Stimulated activated CD4-positive, alpha-beta T cell treated with anti-CD3 and anti-CD28 coated beads, Interleukin-1b, Interleukin-23, amount 100 ng/mL, for 1 hour (primary cell): Measurements from ENCODE around the gene CCNK.

Experiments used
- DNase-seq, 2 donors: peaks; one replicate each; pipeline ENCODE4 v3.0.0-alpha.2; 2020; ENCODE audit warnings: low read depth in 2 of 2

Gene CCNK

DNA sequence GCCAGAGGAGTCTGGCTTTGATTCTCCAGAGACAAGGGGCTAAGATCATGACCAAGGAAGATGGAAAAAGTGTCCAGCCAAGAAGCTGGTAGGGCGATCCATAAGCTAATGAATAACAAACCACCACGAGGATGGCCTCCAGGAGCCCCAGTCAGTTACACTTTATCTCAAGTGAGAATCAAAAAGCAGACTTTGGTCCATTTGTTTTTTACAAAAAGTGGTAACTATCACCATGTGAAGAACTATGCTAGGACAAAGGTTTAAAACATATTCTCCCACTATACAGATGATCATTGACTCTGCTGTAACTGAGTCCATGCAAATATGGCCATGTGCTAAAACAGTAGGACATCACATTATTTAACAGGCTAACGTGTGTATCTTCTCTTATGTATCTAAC lies 14.5 kb upstream of the CCNK start:
- DNase-seq: no peak

GRCh38 chr14:99467336-99468078 lies 13.7 kb upstream of the CCNK start:
- DNase-seq: no peak

DNA sequence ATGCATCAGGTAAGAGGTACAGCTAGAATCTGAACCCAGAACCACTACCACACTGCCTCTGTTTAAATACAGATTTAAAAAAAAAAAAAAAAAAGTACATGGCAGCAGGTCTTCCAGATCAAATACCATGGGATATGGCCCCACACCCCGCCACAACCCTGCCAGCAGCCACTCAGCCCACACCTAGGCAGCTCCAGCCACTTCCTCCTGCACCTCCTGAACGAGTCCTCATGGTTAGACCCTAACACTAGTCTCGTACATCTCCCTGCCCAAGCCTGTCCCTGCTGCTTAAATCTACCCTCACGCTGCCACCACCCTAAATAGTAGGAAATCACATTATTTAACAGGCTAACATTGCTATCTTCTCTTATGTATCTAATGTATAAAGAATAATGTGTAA lies 13.1 kb upstream of the CCNK start:
- DNase-seq: no peak

GRCh38 chr14:99468836-99469592 lies 12.2 kb upstream of the CCNK start:
- DNase-seq: no peak

GRCh38 chr14:99471731-99472130 lies 9.5 kb upstream of the CCNK start:
- DNase-seq: no peak

- no peak for DNase-seq
These were observed 8.3 kb upstream of the CCNK start for GRCh38 chr14:99472937-99473336.

DNA sequence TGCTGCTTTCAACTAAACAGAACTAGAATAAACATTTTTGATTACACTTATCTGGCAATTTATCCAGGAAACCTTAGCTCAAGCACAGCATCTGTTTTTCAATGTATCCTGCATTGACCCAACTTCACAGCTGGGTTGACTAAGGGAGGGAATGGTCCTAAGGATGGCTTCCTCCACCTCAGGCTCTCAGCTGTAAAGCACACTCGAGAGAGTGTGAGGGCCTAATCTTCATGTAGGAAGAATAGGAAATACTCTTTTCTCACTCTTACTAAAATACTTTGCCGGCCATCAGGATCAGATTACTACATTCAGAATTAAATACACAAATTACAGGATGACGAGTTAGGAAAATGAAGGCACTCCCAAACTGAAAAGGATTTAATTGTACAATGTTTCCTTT lies 7.8 kb upstream of the CCNK start:
- DNase-seq: no peak

DNA sequence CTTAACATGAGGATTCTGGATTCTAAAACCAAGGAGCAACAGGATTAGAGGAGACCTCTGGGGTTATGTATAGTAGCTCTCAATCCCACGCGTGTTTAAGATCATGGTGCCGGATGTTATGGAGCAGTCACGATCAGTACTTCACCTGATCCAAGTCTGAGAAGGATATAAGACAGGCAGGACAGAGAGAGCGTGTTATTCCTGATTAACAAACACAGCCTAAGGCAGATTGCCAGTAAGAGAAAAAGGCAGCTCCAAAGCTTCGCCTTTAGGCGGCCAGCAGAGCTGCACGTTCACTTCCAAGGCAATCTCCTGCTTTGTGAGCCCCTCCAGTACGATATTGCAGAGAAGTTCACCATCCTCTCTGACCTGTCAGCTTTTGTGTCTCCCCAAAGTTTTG lies 6.0 kb upstream of the CCNK start:
- DNase-seq: no peak

- DNase-seq: no peak
These were observed 5.5 kb upstream of the CCNK start for GRCh38 chr14:99475660-99476059.

- no peak for DNase-seq
These were observed 4.3 kb upstream of the CCNK start for GRCh38 chr14:99476864-99477263.

DNA sequence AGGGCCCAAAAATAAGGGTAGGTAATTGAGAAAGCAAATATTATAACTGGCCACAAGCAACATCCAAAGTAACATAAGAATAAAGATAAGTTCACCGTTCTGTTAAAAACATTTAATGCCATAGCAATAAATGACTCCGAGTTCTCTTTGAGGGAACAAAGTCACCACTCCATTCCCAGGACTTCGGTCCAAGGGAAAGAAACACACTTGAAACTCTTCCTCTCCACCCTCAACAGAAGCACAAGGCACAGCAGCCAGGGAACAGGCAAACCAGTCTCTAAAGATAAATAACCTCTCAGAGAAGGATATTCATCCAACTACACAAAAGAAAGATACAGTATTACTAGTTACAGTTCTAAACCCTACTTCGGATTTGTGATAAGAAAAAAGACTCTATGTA lies 3.1 kb upstream of the CCNK start:
- no peak for DNase-seq

DNA sequence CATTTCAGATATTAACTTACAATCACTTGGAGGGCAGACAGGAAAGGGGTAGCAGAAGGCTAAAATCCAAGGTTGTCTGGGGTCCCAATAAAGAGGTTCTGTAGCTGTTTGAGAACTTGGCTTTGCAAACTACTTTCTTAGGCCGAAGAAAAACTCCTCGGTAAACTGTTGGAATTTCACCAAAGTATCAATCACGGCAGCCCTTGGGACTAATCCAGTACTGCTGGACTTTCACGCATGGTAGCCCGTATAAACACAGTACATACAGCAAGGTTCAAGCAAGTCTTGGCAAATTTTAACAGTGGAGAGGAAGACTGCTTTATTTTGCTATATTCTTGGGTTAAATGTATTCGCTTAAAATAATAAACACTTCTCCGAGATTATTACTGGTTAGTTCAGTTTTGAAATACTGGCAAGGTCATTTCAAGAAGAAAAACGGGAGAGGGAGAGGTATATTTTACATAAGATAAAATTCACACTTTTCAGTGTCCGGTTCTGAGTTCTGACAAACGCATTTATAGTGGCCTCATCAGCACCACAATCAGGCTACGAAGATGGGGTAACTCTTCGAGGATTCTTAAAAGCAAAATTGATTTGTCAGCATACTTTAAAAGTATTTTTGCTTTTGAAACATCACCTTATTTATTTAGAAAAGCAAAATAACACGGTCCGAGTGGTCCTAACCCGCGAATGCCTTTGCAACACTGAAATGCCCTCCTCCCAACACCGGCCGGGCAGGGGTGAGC lies 1.9 kb upstream of the CCNK start:
- DNase-seq: no peak

DNA sequence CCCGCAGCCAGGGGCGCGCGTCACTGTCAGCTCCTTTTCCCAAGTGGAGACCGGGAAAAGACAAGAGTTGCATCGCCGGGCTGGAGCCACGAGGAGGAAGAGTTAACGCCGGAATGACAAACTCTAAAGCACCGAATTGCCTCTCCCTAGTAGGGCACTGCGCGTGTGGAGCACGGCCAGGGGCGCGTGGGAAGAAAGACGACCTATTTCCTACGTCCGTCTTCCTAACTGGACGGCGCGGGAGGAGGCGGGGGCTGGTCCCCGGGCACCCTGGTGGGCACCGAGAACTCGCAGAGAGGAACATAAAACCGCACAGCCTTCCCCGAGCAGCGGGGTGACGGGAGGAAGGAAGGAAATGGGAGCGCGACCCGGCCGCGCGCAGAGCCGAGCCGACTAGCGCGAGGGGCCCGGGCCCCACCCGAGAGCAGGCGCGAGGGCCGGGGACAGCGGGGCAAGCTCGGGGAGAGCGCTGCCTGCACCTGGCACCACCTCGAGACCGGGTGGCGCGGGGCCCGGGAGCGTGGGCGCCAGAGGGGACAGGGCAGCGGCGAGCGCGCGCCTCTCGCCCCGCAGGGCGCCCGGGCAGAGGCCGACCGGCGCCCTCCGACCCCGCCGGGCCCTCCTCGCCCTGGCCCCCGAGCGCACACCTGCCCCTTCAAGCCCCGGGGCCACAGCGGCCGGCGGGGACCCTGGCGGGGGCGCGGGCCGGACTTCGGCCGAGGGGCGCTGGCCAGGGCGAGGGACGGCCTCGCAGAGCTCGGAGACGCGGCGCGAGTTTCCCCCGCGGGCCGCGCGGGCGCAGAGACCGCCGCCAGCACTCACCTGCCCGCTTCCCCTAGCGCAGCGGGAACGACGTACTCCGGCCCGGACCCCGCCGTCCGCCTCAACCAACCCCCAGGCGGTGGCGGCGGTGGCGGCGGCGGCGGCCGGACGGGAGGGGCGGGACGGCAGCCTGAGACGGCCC lies 1.0 kb upstream of the CCNK start, which contains the start of gene SETD3:
SETD3 (minus strand) TSS at position 954 of the 964 bp plus-strand sequence. CDS start 15,054 bp downstream, outside the sequence.
- no peak for DNase-seq

GRCh38 chr14:99481745-99482099 lies 513 bp downstream of the CCNK start:
- no peak for DNase-seq

- no peak for DNase-seq
These were observed 2.9 kb downstream of the CCNK start for GRCh38 chr14:99484106-99484505.

GRCh38 chr14:99497341-99497740 lies 16.1 kb downstream of the CCNK start:
- DNase-seq: no peak

GRCh38 chr14:99497894-99498293 lies 16.7 kb downstream of the CCNK start:
- DNase-seq: no peak

DNA sequence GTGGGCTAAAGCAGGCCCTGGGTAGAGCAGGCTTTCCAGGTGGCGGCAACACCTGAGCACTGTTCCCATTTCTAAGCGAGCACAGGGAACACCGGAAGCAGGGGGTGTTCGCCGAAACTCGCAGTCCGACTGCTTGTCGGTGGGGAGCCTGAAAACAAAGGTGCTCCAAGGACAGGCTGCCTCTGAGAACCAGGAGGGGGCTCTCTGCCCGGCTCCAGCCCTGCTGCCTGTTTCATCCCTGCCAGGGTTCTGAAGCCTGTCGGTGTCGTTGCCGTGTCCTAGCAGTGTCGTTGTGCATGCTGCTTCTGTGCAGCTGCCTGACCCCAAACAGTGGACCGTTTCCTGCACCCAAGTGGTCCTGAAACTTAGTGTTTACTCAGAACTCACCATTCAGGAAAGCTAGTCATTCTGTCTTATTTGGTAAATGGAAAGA lies 21.8 kb downstream of the CCNK start:
- DNase-seq: no peak

GRCh38 chr14:99503848-99504453 lies 22.7 kb downstream of the CCNK start:
- DNase-seq: no peak

GRCh38 chr14:99505089-99505488 lies 23.9 kb downstream of the CCNK start:
- DNase-seq: no peak

GRCh38 chr14:99506276-99506675 lies 25.1 kb downstream of the CCNK start:
- no peak for DNase-seq
